DLD1 (cell line): ENCODE data around the gene CHST15.

Experiments used
- in situ Hi-C: cut with HindIII; loops from 2 replicates; pipeline ENCODE4 v1.10.0; 2017; ENCODE audit warnings: low sequenced_read_pairs

The CHST15 gene

GRCh38 chr10:124034576-124035305, 58.7 kb downstream of the CHST15 start:
- in situ Hi-C loops = loop anchor here (25.0 kb wide), 1 partner anchor 103 kb away; no protein-coding TSS in a partner anchor

DNA sequence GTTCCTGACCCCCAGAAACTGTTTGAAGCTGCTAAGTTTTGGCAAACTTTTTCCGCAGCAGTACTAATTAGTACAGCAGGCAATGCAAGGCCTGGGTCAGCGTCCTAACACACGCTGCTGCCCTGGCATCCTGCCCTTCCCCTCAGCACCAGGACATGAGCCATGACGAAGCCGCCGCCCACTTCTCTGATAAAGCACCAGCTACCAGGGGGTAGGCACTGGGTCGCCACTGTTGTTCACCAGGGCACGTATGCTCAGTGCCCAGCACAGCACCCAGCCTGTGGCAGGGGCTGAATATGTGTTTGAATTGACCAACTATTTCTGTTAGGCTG, 59.5 kb downstream of the CHST15 start:
- in situ Hi-C loops = loop anchor here (25.0 kb wide), 1 partner anchor 103 kb away; no protein-coding TSS in a partner anchor

DNA sequence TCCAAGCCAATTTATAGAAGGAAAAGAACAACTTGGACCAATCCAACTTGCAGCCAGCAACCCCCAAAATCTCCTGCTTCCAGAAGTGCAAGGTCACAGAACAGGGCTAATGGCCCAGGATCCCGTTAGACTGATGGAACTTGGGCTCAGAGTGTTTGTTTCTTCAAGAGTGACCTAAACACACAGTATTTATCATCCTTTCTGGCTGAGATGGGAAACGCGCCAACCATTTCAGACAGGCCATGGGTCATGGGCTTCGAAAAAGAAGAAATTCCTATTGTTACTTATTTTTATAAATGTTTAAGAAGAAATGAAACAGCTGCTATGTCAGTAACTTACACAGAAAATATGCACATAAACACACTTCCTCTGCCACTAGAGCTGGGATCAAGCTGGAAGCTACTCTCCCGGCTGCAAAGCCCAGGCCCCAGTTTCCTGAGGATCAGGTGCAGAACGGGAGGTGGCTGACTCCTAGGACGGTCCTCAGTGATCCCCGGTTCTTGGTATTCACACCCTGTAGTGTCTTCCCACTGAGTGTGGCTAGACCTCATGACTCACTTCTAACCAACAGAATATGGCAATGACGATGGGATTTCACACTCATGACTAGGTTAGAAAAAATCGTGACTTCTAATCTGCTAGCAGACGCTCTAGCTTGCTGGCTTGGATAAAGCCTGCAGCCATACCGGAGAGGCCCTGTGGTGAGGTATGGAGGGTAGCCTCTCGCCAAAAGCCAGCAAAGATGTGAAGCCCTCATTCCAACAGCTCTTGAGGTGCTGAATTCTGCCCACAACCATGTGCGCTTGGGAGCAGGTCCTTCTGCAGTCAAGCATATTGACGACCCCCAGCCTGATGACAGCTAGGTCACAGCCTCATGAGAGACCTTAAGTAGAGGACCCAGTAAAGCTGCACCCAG, 60.2 kb downstream of the CHST15 start:
- in situ Hi-C loops = loop anchor here (25.0 kb wide), 1 partner anchor 104 kb away; no protein-coding TSS in a partner anchor

- in situ Hi-C loops = loop anchor here (25.0 kb wide), 1 partner anchor 105 kb away; no protein-coding TSS in a partner anchor
These were observed 61.1 kb downstream of the CHST15 start for GRCh38 chr10:124032087-124032935.

DNA sequence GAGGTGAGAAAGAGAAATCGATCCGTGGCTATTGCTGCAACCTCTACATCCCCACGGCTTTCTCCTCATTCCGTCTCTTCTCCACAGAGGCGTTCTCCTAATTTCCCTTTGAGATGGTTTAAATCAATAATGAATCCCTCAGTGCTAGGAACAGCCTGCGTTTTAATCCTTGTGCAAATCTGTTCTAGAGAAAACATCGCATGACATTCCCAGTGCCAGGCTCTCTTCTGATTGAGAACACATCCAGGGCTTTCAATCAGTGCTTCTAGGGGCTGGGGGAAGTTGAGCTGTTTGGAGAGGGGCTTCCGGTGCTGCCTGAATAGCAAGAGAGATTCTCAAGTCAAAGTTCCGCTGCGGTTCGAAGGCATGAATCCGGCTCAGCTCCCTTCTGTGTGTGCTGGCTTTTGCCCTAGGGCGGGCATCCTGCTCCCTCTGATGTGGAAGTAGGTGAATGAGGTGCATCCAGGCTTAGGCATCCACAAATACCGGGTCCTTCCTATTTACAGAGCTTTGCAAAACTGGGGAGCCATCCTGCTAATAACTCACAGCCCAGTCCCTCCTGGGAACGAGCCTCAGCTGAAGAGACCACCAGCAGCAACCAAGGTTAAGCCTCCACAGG, 62.8 kb downstream of the CHST15 start:
- in situ Hi-C loops = loop anchor here (25.0 kb wide), 1 partner anchor 107 kb away; no protein-coding TSS in a partner anchor

DNA sequence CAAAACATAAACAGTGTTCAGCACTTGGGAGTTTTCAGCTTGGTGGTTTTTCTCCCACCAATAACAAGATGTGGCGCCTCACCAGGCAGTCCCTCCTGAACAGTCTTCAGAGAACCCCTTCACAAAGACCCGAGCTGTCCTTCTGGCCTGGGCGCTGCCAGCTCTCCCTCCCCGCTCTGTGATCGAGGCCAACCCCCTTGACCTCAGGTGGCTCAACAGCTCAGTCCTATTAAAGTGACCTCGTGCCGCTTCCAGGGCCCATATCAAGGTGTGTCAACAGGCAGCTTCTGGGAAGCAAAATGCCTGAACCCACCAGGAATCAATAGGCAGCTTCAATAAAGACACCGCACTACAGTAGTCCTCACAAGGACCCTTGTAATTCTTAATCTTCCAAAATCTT, 63.3 kb downstream of the CHST15 start:
- in situ Hi-C loops = loop anchor here (25.0 kb wide), 1 partner anchor 107 kb away; no protein-coding TSS in a partner anchor

GRCh38 chr10:124029559-124029958, 63.8 kb downstream of the CHST15 start:
- in situ Hi-C loops = loop anchor here (25.0 kb wide), 1 partner anchor 108 kb away; no protein-coding TSS in a partner anchor

- in situ Hi-C loops = loop anchor here (25.0 kb wide), 1 partner anchor 108 kb away; no protein-coding TSS in a partner anchor
These were observed 64.5 kb downstream of the CHST15 start for GRCh38 chr10:124028700-124029480.

DNA sequence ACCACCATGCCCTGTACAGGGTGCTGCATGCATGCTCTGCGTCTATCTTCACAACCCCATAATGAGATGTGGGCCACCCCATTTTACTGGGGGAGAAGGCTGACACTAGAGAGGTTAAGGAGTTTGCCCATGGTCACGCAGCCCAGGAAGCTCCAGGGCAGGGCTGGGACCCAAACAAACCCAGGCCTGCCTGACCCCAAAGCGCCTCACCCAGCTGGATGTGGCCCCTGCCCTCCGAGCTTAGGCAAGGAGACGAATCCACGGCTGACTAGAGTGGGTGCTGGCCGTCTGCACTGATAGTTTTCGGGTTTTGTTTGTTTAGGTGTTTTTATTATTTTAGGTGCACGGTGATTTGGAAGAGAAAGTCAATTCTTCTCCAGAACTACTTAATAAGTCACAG, 65.7 kb downstream of the CHST15 start:
- in situ Hi-C loops = loop anchor here (25.0 kb wide), 1 partner anchor 110 kb away; no protein-coding TSS in a partner anchor

DNA sequence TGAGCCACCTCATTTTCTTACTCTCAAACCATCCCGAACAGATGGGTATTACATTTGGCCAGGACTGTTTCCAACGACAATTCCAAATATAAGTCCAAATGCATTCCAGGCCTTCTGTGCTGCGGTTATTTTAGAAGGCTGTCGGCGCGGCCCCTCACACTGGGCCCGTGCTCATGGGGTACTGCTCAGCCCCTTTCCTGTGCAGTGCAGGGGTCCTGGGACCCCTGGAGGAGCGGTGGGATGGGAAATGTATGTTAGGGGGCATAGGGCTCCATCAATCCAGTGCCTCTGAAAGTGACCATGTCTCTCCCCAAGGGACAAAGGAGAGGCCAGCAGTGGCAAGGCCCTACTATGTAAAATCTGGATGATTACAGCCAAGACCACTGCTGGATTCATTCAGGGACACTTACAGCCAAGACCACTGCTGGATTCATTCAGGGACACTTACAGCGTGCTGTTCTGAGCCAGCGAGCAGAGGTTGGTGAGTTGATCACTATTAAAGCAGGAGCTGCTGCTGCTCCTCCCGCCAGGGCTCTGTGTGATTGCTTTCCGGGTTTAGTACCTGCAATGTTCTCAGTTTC, 66.3 kb downstream of the CHST15 start:
- in situ Hi-C loops = loop anchor here (25.0 kb wide), 1 partner anchor 110 kb away; no protein-coding TSS in a partner anchor

GRCh38 chr10:124026589-124026939, 66.8 kb downstream of the CHST15 start:
- in situ Hi-C loops = loop anchor here (25.0 kb wide), 1 partner anchor 111 kb away; no protein-coding TSS in a partner anchor

DNA sequence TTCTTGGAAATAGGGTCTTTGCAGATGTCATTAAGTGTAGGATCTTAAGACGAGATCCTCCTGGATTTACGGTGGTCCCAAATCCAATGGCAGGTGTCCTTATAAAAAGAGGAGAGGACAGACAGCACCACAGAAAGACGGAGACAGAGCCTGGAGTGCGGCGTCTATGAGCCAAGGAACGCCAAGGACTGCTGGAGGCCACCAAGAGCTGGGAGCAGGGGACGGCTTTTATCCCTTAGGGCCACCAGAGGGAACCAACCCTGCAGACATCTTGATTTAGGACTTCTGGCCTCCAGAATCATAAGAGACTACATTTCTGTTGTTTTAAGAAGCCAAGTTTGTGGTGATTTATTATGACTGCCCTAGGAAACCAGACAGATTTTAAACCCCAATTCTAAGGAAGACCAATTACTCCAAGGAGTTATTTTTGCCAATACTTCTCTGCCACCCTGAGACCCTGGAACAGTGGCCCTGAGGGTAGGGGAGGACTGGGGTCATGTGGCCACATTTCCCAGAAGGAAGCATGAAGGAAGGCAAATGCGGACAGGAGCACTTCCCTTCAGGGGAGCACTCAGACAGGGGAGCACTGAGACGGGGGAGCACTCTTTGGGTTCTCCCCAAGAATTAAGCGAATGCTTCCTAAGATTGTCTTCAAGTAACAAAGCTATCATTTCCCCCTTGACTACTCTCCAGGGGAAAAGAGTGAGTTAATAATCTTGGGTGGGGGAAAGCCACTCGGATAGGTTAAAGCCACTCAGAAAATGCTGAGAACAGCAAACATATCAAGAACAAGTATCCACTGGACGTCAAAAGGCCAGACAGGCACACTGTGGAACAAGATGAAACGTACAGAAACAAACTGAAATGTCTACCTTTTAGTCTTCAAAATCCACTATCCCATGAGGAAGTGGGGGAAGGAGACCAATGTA, 67.5 kb downstream of the CHST15 start:
- in situ Hi-C loops = loop anchor here (25.0 kb wide), 1 partner anchor 111 kb away; no protein-coding TSS in a partner anchor

DNA sequence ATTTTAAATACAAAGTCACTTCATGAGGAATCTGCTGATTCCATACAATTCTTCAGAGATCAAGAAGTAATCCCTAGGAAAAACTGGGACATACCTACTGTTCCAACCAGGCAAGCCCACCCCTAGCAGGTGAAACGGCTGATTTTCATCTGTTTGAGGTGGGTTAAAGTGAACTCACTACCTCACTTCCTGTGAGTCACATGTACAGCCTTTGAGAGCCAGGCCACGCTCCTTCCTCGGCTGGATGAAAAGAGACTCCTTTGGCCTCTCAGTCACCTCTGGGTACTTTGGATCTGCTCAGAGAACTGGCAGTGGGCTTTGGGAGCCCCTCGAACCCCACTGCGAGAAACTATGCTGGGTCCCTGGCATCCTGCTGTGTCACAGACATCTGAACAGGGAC, 68.2 kb downstream of the CHST15 start:
- in situ Hi-C loops = loop anchor here (25.0 kb wide), 1 partner anchor 112 kb away; no protein-coding TSS in a partner anchor

DNA sequence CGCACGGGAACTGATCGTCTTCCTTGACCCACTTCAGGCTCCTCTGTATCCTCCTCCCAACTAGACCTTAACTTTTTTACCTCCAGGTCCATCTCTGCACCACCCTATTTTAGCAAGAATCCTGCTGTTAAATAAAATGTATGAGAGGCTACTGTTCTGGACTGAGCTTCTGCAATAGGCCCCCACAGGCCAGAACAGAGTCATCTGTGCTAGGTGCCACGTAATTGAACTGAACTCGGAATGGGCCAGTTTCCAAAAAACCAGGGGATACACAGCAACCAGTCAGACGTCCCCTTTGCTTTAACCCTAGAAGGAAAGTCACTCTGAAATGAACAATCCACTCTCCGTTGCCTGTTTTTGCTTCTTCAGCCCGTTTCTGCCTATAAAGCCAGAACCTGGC, 71.3 kb downstream of the CHST15 start:
- in situ Hi-C loops = no loop called here

DNA sequence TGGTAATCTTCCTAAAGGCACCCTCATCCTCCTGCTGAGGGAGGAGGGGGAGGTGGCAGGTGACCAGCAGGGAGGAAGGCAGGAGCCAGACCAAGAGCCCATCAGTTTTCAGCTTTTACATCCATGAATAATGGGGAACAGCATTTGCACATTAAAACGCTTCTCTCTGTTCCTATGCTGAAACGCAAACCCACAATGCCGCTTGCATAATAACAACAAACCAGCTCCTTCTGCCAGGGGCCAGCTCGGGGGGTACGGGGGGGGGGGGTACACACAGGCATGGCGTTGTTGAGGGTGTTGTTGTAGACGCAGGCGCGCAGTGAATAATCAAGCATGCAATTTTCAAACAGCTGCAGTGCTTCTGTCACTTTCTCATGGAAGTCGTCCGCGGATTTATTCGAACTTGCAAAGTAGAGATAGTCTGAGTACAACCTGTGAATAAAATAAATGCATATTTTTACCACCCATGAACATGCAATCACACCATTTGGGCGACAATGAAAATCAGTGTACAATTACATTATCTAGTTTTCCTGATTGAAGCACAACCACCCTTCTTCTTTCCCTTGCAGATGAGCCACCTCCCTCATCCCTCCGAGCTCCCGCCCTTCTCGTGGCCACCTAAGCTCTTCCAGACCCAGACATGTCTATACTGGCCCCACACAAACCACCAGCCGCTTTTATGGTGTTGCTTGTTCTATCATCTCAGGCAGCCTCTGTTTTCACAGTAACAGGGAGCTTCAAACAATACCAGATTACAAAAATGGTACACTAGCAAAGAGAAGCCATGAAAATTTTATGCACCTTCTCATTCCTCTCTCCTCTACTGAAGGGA, 72.2 kb downstream of the CHST15 start:
- in situ Hi-C loops = no loop called here

- in situ Hi-C loops = no loop called here
These were observed 73.3 kb downstream of the CHST15 start for GRCh38 chr10:124019886-124020797.
